A673 (cell line): Measurements from ENCODE around the gene SH2D4B.

Experiments
- EZH2 ChIP-seq: fragments of 200-600 bp; sonication (generic); IDR thresholded peaks from 2 replicates; pipeline ENCODE4 v1.6.1; 2017; ENCODE audit warnings: borderline replicate concordance, low read depth, mild to moderate bottlenecking, mixed read lengths, antibody characterized with exemption, low read length; ENCODE audit not compliant: poor library complexity, severe bottlenecking
- TF ChIP-seq, protein P1 (sequence below): fragments of 300-800, 200-600 bp; sonication (generic); conservative IDR thresholded peaks from 2 replicates; pipeline ENCODE4 v1.5.1; 2017; ENCODE audit warnings: low read depth, mild to moderate bottlenecking, antibody characterized with exemption, low read length, moderate library complexity, mixed read lengths

DNA sequence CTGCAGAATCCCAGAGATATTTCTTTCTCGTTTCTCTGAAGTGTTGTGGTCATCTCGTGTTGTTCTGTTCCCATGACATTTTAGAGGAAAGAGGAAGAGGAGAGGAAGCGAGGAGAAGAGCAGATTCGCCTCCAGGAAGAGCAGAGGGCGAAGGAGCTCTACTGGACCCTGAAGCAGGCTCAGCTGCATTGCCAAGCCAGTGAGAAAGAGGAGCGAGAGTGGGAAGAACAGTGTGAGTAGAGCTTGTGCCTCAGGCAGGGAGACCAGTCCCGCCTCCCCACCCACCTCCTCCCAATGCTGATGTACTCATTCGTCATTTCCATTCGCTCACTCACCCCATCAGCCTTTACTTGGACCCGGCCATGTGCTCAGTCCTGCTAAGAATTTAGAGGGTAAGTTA is 50.8 kb downstream of the SH2D4B start:
- TF ChIP-seq, protein P1, sequence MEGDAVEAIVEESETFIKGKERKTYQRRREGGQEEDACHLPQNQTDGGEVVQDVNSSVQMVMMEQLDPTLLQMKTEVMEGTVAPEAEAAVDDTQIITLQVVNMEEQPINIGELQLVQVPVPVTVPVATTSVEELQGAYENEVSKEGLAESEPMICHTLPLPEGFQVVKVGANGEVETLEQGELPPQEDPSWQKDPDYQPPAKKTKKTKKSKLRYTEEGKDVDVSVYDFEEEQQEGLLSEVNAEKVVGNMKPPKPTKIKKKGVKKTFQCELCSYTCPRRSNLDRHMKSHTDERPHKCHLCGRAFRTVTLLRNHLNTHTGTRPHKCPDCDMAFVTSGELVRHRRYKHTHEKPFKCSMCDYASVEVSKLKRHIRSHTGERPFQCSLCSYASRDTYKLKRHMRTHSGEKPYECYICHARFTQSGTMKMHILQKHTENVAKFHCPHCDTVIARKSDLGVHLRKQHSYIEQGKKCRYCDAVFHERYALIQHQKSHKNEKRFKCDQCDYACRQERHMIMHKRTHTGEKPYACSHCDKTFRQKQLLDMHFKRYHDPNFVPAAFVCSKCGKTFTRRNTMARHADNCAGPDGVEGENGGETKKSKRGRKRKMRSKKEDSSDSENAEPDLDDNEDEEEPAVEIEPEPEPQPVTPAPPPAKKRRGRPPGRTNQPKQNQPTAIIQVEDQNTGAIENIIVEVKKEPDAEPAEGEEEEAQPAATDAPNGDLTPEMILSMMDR: no peak
- no peak for TF ChIP-seq EZH2
